Astrocyte of the cerebellum (primary cell): ENCODE measurements around the gene ADAMTS3.

Experiments
- DNase-seq: peaks from one replicate; pipeline ENCODE4 v3.0.0-alpha.2; 2011; ENCODE audit warnings: low read depth
- H3K4me3 ChIP-seq: 2 replicates; pipeline ENCODE4 v1.5.1; 2011; ENCODE audit warnings: mild to moderate bottlenecking, low read depth, low read length, moderate library complexity
- CTCF ChIP-seq: IDR thresholded peaks from 2 replicates; pipeline ENCODE4 v1.5.1; 2012; ENCODE audit warnings: low read length, low read depth, moderate library complexity, mild to moderate bottlenecking; ENCODE audit errors: missing control alignments
- in situ Hi-C: cut with HindIII; loops from 2 replicates; pipeline ENCODE4 v1.10.0; 2017; ENCODE audit warnings: low sequenced_read_pairs

The ADAMTS3 gene

GRCh38 chr4:72378901-72379300, 190.1 kb downstream of the ADAMTS3 start:
- no peak for TF ChIP-seq CTCF
- in situ Hi-C loops = no loop called here
- DNase-seq = no peak
- H3K4me3 ChIP-seq = no peak overlapping the region

GRCh38 chr4:72377491-72378194, 191.4 kb downstream of the ADAMTS3 start:
- TF ChIP-seq CTCF = no peak
- DNase-seq = no peak
- in situ Hi-C loops = no loop called here
- H3K4me3 ChIP-seq = no peak overlapping the region

GRCh38 chr4:72376901-72377300, 192.1 kb downstream of the ADAMTS3 start:
- DNase-seq = no peak
- in situ Hi-C loops = no loop called here
- no peak overlapping the region for H3K4me3 ChIP-seq
- TF ChIP-seq CTCF = no peak

- peak; percentile 29 for DNase-seq
- no peak for TF ChIP-seq CTCF
- in situ Hi-C loops = no loop called here
- H3K4me3 ChIP-seq = no peak overlapping the region
These were observed 193.8 kb downstream of the ADAMTS3 start for GRCh38 chr4:72375073-72375736.

GRCh38 chr4:72374159-72374558, 194.9 kb downstream of the ADAMTS3 start:
- H3K4me3 ChIP-seq = no peak overlapping the region
- in situ Hi-C loops = no loop called here
- no peak for TF ChIP-seq CTCF
- DNase-seq = no peak

GRCh38 chr4:72366601-72367000, 202.4 kb downstream of the ADAMTS3 start:
- no peak for TF ChIP-seq CTCF
- DNase-seq = no peak
- in situ Hi-C loops = no loop called here
- no peak overlapping the region for H3K4me3 ChIP-seq
